HUDEP-2 (cell line): ENCODE measurements around the gene ATP6V0A1.
"Not testable (repeated sequence)": the region's sequence is repeated elsewhere in the genome, so short reads cannot be mapped to it uniquely, and the experiment has no call there.

ENCODE experiments used
- DNase-seq, 76 experiments: peaks; one replicate each; lab custom pipeline; 2025; ENCODE audit not compliant: unreplicated experiment in 76 of 76; lab: John Stamatoyannopoulos, UW

Gene ATP6V0A1

DNA sequence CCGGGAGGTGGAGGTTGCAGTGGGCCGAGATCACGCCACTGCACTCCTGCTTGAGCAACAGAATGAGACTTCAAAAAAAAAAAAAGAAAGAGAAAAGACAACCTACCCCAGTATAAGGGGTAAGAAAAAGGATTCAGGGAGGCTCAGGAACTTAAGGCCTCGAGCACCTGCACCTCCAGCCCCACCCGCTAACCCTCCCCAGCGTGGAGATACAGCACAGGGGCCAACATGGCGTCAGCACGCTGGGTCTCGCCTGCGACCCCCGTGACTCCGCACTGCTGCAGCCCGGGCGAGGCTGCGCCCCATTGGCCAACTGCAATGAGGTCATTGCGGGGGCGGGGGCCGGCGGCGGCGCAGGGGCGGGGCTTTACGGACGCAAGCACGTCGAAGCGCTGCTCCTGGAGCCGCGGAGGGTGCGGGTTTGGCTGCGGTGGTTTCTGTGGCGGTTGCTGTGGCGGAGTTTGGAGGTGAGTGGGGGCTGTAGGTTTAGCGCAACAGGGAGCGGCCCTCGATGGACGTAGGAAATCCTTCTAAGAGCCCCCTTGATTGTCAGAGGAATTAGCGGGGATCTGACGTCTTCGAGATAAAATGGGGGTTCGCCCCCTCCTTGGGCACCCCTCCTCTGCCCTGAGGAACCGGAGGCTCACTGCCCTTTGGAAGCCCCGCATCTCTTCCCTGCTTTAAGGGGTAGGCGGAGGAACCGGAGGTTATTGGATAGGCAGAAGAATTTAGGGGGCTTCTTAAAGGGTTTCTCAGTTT lies at the start of gene ATP6V0A1:
TSS of gene ATP6V0A1 (plus strand) at position 382 of the 759 bp plus-strand sequence. CDS start 2,017 bp downstream, outside the sequence.
- peak in 74 of 76 experiments; percentile 55 to 97 (median 90) for DNase-seq

GRCh38 chr17:42409523-42410318 lies 49.0 kb upstream of the ATP6V0A1 start:
- DNase-seq, result no peak

DNA sequence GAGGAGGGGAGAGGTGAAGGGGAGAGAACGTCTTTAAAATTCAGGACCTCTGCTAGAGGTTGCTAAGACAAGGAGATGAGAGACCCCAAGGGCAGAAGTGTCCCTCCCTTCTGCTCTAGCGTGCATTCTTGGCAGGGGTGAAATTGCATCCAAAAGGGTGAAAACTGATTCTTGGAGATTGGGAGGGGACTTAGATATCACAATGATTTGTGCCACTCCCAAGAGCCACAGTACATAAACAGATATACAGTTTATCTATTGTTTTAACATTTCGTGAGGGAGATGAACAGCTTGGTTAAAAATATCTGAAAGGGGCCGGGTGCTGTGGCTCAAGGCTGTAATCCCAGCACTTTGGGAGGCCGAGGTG lies 48.4 kb upstream of the ATP6V0A1 start:
- no peak for DNase-seq

DNA sequence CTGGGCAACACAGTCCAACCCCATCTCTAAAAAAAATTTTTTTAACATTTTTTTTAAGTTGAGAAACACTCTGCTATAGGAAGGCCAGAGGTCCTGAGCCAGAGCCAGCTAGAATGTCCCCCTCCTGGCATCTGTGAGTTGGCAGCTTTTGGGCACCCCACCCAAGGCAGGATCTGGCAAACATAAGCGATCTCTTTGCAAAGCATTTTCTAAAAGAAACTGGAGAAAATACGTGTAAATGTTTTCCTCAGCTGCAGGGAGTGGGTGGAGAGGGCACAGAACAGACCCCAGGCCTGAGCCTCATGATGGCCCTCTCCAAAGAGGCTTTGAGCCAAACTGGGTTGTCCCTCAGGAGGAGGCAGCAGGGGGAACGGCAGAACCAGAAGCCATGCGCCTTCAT lies 47.3 kb upstream of the ATP6V0A1 start:
- no peak for DNase-seq

DNA sequence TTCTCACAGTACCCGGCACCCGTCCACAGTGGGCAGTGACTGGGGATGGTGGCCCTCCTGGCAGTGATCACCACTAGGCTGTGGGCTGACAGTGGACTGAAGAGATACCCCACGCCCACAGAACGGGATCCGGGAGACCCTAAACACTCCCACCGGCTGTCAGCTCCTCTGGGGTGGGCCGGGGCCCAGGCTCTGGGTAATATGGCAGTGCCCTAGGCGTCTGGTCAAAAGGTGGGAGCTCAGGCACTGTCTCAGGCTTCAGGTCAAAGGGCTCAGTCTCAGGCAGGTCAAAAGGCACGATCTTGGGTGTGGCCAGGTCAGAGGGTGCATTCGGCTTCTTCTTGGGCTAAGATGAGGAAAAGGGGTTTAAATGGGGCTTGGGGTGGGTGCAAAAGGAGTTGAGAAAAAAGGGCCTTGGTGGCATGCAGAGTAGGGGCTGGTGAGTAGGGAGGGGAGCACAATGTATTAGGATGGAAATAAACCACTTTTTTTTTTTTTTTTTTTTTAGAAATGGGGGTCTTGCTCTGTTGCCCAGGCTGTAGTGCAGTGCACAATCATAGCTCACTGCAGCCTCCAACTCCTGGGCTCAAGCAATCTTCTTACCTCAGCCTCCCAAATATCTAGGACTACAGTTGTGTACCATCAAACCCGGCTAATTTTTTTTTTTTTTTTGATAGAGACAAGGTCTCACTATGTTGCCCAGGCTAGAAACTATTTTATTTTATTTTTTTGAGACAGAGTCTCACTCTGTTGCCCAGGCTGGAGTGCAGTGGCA lies 46.6 kb upstream of the ATP6V0A1 start:
- peak in 4 of 76 experiments; percentile 5 to 30 (median 22) for DNase-seq

GRCh38 chr17:42413464-42414040 lies 45.1 kb upstream of the ATP6V0A1 start:
- DNase-seq, result peak in 1 of 76 experiments; percentile 4

GRCh38 chr17:42414704-42415409 lies 43.8 kb upstream of the ATP6V0A1 start:
- peak in 1 of 76 experiments; percentile 7 for DNase-seq

DNA sequence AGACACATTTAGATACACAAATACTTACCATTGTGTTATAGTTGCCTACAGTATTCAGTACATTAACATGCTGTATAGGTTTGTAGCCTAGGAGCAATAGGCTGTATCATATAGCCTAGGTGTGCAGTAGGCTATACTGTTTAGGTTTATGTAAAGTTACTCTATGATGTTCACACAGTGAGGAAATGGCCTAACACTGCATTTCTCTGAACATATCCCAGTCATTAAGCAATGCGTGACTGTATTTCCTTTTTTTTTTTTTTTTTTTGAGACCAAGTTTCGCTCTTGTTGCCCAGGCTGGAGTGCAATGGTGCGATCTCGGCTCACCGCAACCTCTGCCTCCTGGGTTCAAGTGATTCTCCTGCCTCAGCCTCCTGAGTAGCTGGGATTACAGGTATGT lies 40.7 kb upstream of the ATP6V0A1 start:
- DNase-seq, result not testable (repeated sequence)

GRCh38 chr17:42421136-42421506 lies 37.6 kb upstream of the ATP6V0A1 start:
- no peak for DNase-seq

DNA sequence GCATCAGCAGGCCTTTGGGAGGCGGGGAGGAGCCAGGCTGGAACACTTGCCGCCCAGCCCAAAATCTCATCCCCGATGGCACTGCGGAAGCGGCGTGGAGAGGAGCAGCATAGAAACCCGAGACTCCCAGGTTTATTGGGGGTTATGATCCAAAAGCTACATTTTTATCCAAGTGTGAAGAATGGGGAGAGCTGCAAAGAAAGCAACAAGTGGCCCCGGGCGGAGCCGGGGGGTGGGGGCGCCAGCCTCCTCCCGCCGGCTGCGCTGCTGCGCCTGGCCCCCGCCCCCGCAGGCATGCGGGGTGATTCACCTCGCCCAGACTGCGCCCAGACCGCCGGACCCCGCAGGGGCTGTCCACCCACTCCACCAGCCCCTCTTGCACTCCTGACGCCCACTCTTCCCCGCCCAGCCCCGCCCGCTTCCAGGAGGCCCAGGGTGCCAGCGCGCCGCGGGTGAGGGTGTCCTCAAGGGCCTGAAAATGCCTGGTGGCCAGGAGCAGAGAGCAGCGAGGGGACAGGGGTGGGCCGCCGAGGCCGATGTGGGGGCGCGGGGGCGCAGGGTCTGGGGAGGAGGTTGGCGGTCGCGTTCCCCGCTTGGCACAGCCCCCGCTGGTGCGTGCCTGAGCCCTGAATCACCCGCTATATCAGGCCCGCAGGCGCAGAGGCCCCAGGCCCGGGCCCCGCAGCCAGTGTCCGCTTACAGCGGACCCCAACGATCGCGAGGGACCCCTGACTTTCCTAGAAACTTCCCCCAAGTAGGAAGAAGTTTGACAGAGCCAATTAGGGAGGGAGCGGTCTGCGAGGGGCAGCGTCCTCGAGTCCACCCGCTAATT lies 37.0 kb upstream of the ATP6V0A1 start:
- DNase-seq, result peak in 20 of 76 experiments; percentile 10 to 69 (median 36)

GRCh38 chr17:42422412-42422957 lies 36.2 kb upstream of the ATP6V0A1 start:
- DNase-seq, result peak in 12 of 76 experiments; percentile 11 to 53 (median 24)

DNA sequence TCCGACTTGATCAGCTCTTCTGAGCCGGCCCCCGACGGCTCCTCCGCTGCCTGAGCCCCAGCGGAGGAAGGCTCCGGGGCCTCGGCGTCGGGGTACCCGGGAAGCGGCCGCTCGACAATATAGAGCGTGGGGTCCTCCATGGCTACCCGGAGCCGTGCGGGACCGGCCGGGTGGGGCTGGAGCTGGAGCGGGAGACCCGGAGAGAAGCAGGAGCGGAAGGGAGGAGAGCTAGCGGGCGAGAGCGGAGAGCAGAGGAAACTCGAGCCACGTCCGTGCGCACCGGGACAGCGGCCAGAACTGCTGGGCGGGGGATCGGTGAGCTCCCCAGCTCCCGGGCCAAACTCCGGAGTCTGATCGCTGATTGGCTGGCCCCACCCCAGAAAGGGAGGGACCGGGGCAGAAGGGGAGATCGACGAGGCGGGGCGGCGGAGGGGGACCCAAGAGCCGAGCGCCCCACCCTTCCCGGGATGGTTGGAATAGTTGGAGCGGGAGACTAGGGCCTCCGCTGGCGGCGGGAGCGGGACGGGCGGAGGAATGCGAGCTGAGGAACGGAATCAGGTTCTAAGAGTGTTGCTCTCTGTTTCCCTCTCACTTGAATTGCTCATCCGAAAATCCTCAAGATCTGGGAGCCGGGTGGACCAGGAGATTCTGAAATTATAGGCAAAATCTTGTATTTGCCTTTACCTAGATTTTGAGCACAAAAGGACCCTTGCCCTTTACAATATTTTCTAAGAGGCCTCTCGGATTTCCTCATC lies 35.5 kb upstream of the ATP6V0A1 start, which contains the start of gene CAVIN1:
TSS of gene CAVIN1 (minus strand) at position 299 of the 755 bp plus-strand sequence. CDS start at position 140, 159 bp downstream.
- DNase-seq, result peak in 73 of 76 experiments; percentile 25 to 87 (median 70)

- DNase-seq, result no peak
These were observed 34.9 kb upstream of the ATP6V0A1 start for GRCh38 chr17:42423766-42424165.

- no peak for DNase-seq
These were observed 33.6 kb upstream of the ATP6V0A1 start for GRCh38 chr17:42424991-42425610.

DNA sequence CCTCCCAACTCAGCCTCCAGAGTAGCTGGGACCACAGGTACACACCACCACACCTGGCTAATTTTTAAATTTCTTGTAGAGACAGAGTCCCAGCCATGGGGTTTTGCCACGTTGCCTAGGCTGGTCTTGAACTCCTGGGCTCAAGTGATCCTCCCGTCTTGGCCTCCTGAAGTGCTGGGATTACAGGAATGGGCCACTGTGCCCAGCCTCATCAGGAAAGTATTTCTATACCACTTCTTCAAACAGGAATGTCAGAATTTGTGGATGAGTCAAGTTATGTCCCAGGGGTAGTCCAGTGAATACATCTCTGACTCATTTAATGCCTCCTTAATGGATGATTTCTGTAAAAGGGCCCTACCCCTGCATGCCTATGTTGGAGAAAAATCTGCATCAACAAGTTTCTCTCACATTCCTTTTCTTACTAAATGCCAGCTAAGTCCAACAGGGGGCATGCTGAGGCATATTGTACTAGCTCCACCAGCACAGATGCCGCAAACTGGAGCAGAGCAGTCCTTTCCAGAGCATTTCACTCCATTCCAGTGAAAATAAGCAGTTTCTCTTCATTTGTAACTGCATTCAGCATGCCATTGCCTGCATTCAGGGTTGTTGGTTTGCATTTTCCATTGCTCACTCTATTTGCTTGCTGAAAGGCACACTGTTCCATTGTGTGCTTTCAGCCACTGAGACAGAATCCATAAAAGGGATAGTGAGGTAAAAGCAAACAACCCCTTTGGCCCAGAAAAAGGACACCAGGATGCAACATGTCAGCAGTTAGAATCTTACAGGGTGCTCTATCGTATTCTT lies 30.3 kb upstream of the ATP6V0A1 start:
- peak in 40 of 76 experiments; percentile 4 to 53 (median 30) for DNase-seq

DNA sequence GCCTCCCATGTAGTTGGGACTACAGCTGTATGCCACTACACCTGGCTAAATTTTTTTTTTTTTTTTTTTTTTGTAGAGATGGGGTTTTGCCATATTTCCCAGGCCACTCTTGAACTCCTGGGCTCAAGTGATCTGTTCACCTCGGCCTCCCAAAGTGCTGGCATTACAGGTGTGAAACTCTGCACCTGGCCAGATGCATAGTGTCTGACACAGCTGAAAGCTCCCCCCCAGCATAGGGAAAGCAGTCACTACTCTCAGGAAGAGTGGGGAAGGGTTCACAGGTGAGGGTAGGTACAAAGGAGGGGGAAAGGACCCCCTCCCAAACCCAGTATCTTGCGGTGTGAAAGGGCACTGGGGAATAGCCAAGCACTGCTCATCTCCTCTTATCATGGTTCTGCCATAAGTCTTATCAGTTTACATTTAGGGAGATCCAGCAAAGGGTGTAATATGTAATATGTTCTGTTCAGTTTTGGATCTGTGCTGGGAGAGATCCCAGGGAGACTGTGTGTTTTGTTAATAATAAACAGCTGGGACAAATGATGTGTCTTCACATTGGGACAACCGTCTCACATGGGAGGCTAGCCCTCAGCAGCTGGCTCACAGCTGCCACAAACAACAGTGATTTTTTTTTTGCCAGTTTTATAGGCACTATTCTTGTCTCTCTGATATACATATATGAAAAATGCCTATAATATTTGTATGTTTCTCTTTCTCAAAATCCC lies 28.8 kb upstream of the ATP6V0A1 start:
- peak in 7 of 76 experiments; percentile 7 to 50 (median 14) for DNase-seq
